ENCODE data around the gene HOXB3.

Gene HOXB3

GRCh38 chr17:48612456-48612853 is 22.4 kb upstream of the HOXB3 start:
- DNase-seq (ENCODE audit: low spot score), result no peak

GRCh38 chr17:48611681-48612455 is 21.8 kb upstream of the HOXB3 start:
- DNase-seq (ENCODE audit: low spot score), result no peak

GRCh38 chr17:48611213-48611612 is 21.2 kb upstream of the HOXB3 start:
- no peak for DNase-seq (ENCODE audit: low spot score)

GRCh38 chr17:48610282-48611211 is 20.5 kb upstream of the HOXB3 start, which contains the start of gene HOXB7:
HOXB7 (minus strand) TSS chr17:48611017; CDS start chr17:48610918, 99 bp downstream.
- DNase-seq (ENCODE audit: low spot score), result peak; percentile 35

- no peak for DNase-seq (ENCODE audit: low spot score)
Measured at GRCh38 chr17:48609759-48610281, 19.8 kb upstream of the HOXB3 start.

GRCh38 chr17:48609033-48609432 is 19.0 kb upstream of the HOXB3 start:
- no peak for DNase-seq (ENCODE audit: low spot score)

GRCh38 chr17:48608494-48608834 is 18.4 kb upstream of the HOXB3 start:
- no peak for DNase-seq (ENCODE audit: low spot score)

- DNase-seq (ENCODE audit: low spot score), result no peak
Measured at GRCh38 chr17:48606892-48607614, 17.0 kb upstream of the HOXB3 start.

- DNase-seq (ENCODE audit: low spot score), result no peak
Measured at GRCh38 chr17:48605991-48606891, 16.2 kb upstream of the HOXB3 start.

GRCh38 chr17:48605409-48605919 is 15.4 kb upstream of the HOXB3 start:
- DNase-seq (ENCODE audit: low spot score), result no peak

GRCh38 chr17:48604770-48605329 is 14.8 kb upstream of the HOXB3 start, which contains the start of gene HOXB6:
HOXB6 (minus strand) TSS chr17:48604986; CDS start chr17:48598150, 6,836 bp downstream.
- DNase-seq (ENCODE audit: low spot score), result no peak

GRCh38 chr17:48603959-48604769 is 14.1 kb upstream of the HOXB3 start:
- no peak for DNase-seq (ENCODE audit: low spot score)

- DNase-seq (ENCODE audit: low spot score), result no peak
Measured at GRCh38 chr17:48601539-48602425, 11.7 kb upstream of the HOXB3 start.

- DNase-seq (ENCODE audit: low spot score), result no peak
Measured at GRCh38 chr17:48601207-48601538, 11.1 kb upstream of the HOXB3 start.

- DNase-seq (ENCODE audit: low spot score), result no peak
Measured at GRCh38 chr17:48600244-48601098, 10.4 kb upstream of the HOXB3 start.

- DNase-seq (ENCODE audit: low spot score), result no peak
Measured at GRCh38 chr17:48599354-48599753, 9.3 kb upstream of the HOXB3 start.

GRCh38 chr17:48598736-48599135 is 8.7 kb upstream of the HOXB3 start:
- no peak for DNase-seq (ENCODE audit: low spot score)
